Fibroblast of upper back skin (primary cell): ENCODE results near the gene HDAC9.

Experiments
- DNase-seq: peaks from one replicate; pipeline ENCODE4 v3.0.0-alpha.2; 2013

The HDAC9 gene

GRCh38 chr7:18798088-18798906 lies 302.7 kb downstream of the HDAC9 start:
- DNase-seq: peak; percentile 76

DNA sequence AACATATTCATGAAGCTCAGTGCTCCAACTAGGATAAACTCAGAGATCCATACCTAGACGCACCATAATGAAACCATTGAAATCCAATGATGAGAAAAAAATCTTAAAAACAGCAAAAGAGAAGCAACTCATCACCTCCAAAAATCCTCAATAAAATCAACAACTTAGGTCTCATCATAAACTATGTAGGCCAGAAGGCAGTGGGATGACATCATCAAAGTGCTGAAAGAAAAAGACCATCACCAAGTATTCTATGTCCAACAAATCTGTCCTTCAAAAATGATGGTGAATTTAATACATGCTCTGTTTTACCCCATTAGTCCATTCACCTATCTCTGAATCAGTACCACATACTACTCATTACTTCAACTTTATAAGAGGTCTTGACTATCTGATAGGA lies 304.4 kb downstream of the HDAC9 start:
- no peak for DNase-seq

DNA sequence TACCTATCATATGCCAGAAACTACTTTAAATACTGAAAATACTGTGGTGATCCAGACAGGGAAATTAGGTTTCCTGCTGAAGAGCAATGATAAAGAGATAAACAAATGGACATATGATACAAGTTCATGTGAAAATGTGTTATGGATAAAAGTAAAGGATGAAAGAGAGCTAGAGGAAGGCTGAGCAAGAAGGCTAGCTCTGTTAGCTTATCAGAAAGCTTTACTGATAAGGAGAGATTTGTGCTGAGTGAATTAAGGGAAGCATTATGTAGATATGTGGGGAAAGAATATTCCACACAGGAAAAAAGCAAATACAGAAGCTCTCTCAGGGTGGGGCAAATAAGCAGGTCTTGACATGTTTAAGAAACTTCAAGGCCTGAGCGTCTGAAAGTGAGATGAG lies 308.4 kb downstream of the HDAC9 start:
- DNase-seq: no peak

DNA sequence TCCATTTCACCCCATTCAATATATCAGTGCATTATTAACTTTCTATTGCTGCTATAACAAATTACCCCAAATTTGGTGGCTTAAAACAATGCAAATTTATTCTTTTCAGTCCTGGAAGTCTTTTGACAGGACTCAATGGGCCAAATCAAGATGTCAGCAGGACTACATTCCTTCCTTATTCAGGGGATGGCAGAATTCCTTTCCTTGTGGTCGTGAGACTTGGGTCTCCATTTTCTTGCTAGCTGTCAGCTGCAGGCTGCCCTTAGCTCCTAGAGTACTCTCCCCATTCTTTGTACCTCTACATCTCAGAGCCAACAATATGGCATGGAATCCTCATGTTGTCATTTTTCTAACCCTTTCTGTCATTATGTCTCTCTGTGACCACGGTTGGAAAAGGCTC lies 310.6 kb downstream of the HDAC9 start:
- DNase-seq: no peak

- no peak for DNase-seq
These were observed 312.5 kb downstream of the HDAC9 start for GRCh38 chr7:18808026-18808425.

DNA sequence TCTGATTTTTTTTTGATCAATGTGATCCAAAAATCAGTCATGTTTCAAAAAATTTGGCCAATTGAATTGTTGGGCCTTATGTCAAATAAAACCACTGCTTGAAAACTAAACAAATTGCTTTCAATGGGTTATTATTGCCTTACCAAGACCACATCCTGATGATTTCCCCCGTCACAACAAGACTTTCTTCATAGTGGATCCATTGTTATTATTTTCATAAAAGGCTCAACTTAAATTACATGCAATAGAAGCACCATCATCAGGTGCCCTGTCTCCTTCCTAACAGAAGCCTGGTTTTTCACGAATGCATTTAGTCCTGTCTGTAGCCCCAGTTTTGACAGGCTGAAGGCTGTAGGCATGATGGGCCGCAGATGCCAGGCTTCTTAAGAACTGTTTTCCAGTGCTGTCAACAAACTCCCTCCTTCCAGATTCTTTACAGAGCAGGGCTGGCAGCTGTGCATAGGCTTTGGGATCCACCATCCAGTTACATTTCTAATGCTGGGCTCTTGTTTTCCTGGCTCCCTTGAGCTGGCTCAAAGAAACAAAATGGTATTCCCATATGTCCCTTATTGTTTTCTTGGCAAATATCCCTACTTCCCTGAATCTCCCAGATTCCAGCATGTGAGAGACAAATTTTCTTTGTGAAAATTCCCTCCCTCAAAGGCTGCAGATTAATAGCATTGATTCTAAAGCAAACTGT lies 319.9 kb downstream of the HDAC9 start:
- DNase-seq: no peak

DNA sequence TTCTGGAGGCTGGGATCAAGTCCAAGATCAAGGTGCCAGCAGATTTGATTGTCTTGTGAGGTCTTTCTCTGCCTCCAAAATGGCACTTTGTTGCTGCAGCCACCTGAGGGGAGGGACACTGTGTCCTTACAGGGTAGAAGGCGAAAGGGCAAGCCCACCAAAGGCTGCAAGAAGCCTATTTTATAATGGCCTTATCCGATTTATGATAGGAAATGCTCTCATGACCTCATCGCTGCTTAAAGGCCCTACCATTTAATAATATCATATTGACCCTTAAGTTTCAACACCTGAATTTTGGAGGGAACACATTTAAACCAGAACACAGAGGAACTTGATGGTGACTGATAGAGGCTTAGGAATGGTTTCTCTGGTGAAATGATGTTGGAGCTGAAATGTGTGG lies 325.4 kb downstream of the HDAC9 start:
- no peak for DNase-seq

- no peak for DNase-seq
These were observed 326.0 kb downstream of the HDAC9 start for GRCh38 chr7:18821554-18821953.

GRCh38 chr7:18824157-18824556 lies 328.6 kb downstream of the HDAC9 start:
- no peak for DNase-seq

DNA sequence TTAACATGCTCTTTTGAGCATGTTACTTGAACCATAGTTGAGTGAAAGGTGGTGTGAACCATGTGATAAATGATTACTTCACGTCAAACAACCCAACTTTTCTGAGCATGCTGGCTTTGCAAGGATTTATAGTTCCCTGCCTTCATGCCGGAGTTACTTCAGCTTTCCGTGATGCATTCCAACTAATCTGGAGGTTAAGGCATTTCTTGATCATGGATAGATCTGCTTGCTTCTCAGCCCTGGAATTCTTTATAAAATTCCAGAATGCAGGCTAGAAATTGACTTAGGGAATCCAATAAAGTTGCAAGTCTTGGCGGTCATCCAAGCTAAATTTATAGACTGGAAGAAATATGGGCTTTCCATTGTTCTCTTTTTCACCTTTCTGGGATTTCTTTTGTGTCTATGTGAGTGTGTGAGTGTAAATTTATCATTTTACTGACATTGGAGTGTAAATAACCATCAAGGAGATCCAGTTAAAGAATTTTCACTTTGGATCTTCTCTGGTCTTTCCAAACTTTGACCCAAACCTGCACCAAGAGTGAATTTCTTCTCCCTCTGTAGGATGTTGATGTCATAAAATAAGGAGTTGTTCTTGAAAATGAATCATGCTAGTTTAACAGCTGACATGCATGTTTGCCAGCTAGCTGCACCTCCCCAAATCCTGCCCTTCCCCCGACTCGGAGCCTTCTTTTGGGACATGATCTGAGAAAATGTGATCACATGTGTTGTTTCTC lies 332.9 kb downstream of the HDAC9 start:
- peak; percentile 81 for DNase-seq

GRCh38 chr7:18828994-18829857 lies 333.7 kb downstream of the HDAC9 start:
- DNase-seq: peak; percentile 70

DNA sequence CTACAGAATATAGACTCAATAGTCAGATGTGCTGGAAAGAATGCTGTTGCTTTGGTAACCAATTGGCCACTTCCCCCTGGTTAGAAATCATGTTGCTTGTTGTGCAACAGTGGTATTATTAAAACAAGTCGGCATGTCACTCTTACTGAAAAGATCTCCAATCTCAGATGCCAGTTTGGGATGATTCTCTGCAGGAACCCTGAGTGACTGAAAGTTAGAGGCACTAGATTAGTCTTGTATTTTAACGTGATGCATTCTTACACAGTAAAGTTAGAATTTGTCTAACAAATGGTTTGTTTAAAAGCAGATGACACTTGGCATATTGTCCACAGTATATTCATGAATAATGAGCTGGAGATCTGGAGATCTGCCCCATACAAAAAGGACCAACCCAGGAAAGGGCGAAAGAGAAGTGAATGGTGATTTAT lies 334.3 kb downstream of the HDAC9 start:
- DNase-seq: peak; percentile 78

- DNase-seq: peak; percentile 43
These were observed 335.9 kb downstream of the HDAC9 start for GRCh38 chr7:18831419-18831818.

DNA sequence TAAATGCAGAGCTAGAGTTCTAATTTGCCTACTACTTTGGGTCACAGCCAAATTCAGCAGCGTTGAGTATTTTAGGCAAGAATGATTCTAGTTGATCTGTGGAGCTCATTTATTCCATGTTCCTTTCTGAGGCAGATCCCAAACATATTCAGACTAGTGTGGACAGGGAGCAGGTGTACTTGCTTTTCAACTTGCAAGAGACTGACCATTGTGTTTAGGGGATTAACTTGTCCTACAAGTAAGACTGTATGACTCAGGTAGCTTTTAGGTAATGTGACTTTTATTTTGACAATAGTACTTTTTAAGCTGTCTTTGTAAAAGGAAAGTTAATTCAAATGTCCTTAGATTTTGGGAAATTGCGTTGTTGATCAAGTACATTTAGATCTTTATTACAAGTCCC lies 336.4 kb downstream of the HDAC9 start:
- DNase-seq: no peak

GRCh38 chr7:18834577-18834976 lies 339.0 kb downstream of the HDAC9 start:
- DNase-seq: peak; percentile 60

- peak; percentile 32 for DNase-seq
These were observed 339.6 kb downstream of the HDAC9 start for GRCh38 chr7:18835001-18835690.

DNA sequence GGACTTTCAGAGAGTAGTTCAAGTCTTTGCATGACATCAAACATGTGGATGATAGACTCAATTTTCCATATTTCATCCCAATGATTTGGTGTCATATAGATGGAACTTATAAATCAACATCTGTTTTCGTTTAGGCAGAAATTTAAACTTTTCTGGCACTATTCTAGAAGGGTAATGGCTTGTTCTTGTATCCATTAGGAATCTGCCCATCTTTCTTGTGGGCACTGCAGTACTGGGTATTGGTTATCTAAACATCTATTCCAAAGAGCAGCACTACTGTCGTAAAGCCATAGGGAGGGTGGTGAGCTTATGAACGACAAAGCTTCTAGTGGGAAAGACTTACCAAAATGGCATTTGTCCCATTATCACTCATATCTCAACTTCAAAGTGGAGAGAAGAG lies 348.4 kb downstream of the HDAC9 start:
- DNase-seq: no peak

GRCh38 chr7:18844735-18845134 lies 349.2 kb downstream of the HDAC9 start:
- DNase-seq: no peak

GRCh38 chr7:18845700-18846099 lies 350.2 kb downstream of the HDAC9 start:
- DNase-seq: no peak

- DNase-seq: peak; percentile 74
These were observed 351.2 kb downstream of the HDAC9 start for GRCh38 chr7:18846765-18847215.

DNA sequence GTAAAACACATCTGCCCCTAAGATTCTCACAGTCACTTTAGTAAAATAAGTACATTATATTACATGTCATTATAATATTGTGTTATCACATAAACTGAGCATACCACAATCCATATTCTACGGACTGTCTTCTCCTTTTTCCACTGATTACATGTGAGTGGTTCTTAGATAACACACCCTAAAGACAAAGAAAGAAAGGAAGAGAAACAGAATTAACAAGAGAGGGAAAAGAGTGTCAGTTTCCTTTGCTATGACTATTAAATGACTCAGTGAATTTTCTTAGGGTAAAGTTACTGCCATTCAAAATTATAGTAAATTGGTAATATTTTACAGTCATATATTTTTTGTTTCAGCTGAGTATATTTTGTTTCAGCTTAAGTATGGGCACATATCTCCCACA lies 353.6 kb downstream of the HDAC9 start:
- no peak for DNase-seq

GRCh38 chr7:18855796-18856195 lies 360.2 kb downstream of the HDAC9 start:
- peak; percentile 80 for DNase-seq
